CD14-positive monocyte (primary cell): Measurements from ENCODE around the gene LRP1B. TPM values are rescaled to one million over a fixed set of nuclear protein-coding genes. Genes with fewer than 3 reads are reported as not detected.

Experiments used
- DNase-seq, 3 donors: peaks; one replicate each; pipeline ENCODE4 v3.0.0-alpha.2; 2011 to 2022
- H2AFZ ChIP-seq: 2 replicates; pipeline ENCODE4 v1.6.0; 2012; ENCODE audit warnings: mild to moderate bottlenecking, low read depth, low read length, inconsistent platforms; ENCODE audit not compliant: insufficient read depth, poor library complexity, severe bottlenecking
- H3K27ac ChIP-seq, 2 donors: 1 replicate in 1 of 2; 2 replicates in 1 of 2; pipeline ENCODE4 v1.5.1; 2012 to 2013; ENCODE audit warnings: low read length in 2 of 2, control low read depth in 1 of 2, inconsistent platforms in 1 of 2, low read depth in 1 of 2, mild to moderate bottlenecking in 1 of 2
- H3K27me3 ChIP-seq, 2 donors: one replicate each; pipeline versions ENCODE4 v1.6.0 to v1.6.1; 2011 to 2013; ENCODE audit warnings: low read length in 2 of 2; ENCODE audit not compliant: control insufficient read depth in 2 of 2, insufficient read depth in 2 of 2
- H3K36me3 ChIP-seq, 2 donors: replicated peaks in 1 of 2; 1 replicate in 1 of 2; 2 replicates in 1 of 2; pipeline versions ENCODE4 v1.5.1 to v1.6.1; 2012 to 2013; ENCODE audit warnings: low read length in 2 of 2, control low read depth in 1 of 2, inconsistent platforms in 1 of 2, mild to moderate bottlenecking in 1 of 2; ENCODE audit not compliant: insufficient read depth in 2 of 2, control insufficient read depth in 1 of 2
- H3K4me1 ChIP-seq, 2 donors: 1 replicate in 1 of 2; 2 replicates in 1 of 2; pipeline versions ENCODE4 v1.5.1 to v1.6.1; 2012 to 2013; ENCODE audit warnings: low read length in 2 of 2, control low read depth in 1 of 2, inconsistent platforms in 1 of 2, mild to moderate bottlenecking in 1 of 2, moderate library complexity in 1 of 2; ENCODE audit not compliant: insufficient read depth in 2 of 2, control insufficient read depth in 1 of 2
- H3K4me2 ChIP-seq: replicated peaks from 2 replicates; pipeline ENCODE3; 2012; ENCODE audit warnings: low read length, moderate library complexity, mild to moderate bottlenecking; ENCODE audit not compliant: poor library complexity, severe bottlenecking; ENCODE audit errors: extremely low read depth
- H3K4me3 ChIP-seq, 3 experiments: fragments of 200-600 bp in 1 of 3; sonication (generic) in 1 of 3; replicated peaks in 1 of 3; 1 replicate in 2 of 3; 2 replicates in 1 of 3; pipeline ENCODE4 v1.5.1; 2011 to 2013; ENCODE audit warnings: low read length in 3 of 3, mild to moderate bottlenecking in 3 of 3, control low read depth in 2 of 3, low read depth in 2 of 3, inconsistent platforms in 1 of 3, moderate library complexity in 1 of 3
- H3K79me2 ChIP-seq: 2 replicates; pipeline ENCODE4 v1.6.0; 2012; ENCODE audit warnings: mild to moderate bottlenecking, control low read depth, inconsistent platforms, low read length, moderate library complexity; ENCODE audit not compliant: insufficient read depth
- H3K9ac ChIP-seq: 2 replicates; pipeline ENCODE4 v1.6.0; 2017; ENCODE audit warnings: low read length, mild to moderate bottlenecking; ENCODE audit not compliant: insufficient read depth, poor library complexity, severe bottlenecking
- H3K9me3 ChIP-seq, 2 donors: replicated peaks in 1 of 2; 1 replicate in 1 of 2; 2 replicates in 1 of 2; pipeline versions ENCODE4 v1.5.1 to v1.6.1; 2012 to 2013; ENCODE audit warnings: low read length in 2 of 2, control low read depth in 1 of 2; ENCODE audit not compliant: control insufficient read depth in 1 of 2, insufficient read depth in 1 of 2
- H4K20me1 ChIP-seq: 2 replicates; pipeline ENCODE4 v1.6.0; 2012; ENCODE audit warnings: mild to moderate bottlenecking, low read length, control low read depth, moderate library complexity; ENCODE audit not compliant: insufficient read depth
- H3K27ac Mint-ChIP-seq, 7 donors: one replicate each; pipeline ENCODE4 v1.8.0; 2020; ENCODE audit warnings: mild to moderate bottlenecking in 7 of 7, mixed read lengths in 7 of 7, moderate library complexity in 6 of 7, inconsistent platforms in 2 of 7
- H3K27me3 Mint-ChIP-seq, 3 donors: one replicate each; pipeline ENCODE4 v1.8.0; 2021 to 2022; ENCODE audit warnings: low read depth in 3 of 3, mild to moderate bottlenecking in 3 of 3, mixed read lengths in 3 of 3, moderate library complexity in 3 of 3, inconsistent platforms in 1 of 3
- H3K36me3 Mint-ChIP-seq, 2 donors: one replicate each; pipeline ENCODE4 v1.8.0; 2020; ENCODE audit warnings: mixed read lengths in 2 of 2, inconsistent platforms in 1 of 2, mild to moderate bottlenecking in 1 of 2
- H3K4me1 Mint-ChIP-seq: one replicate; pipeline ENCODE4 v1.8.0; 2020; ENCODE audit warnings: mild to moderate bottlenecking, mixed read lengths
- H3K4me3 Mint-ChIP-seq, 2 donors: one replicate each; pipeline ENCODE4 v1.8.0; 2020; ENCODE audit warnings: mild to moderate bottlenecking in 2 of 2, mixed read lengths in 2 of 2, moderate library complexity in 1 of 2
- H3K9me3 Mint-ChIP-seq, 7 donors: one replicate each; pipeline ENCODE4 v1.8.0; 2020 to 2022; ENCODE audit warnings: mixed read lengths in 7 of 7, mild to moderate bottlenecking in 6 of 7, moderate library complexity in 6 of 7, inconsistent platforms in 2 of 7
- WGBS: methylation state at CpG from one replicate; pipeline ENCODE4 v1.1.5; 2013; ENCODE audit warnings: missing lambda C conversion rate; ENCODE audit not compliant: insufficient coverage; 5-methylcytosine and 5-hydroxymethylcytosine counted together
- intact Hi-C, 2 donors: fragments of 100-400 bp; cut with micrococcal nuclease; formaldehyde crosslinking; loops; one replicate each; pipeline versions ENCODE4 v1.15.0 to v1.15.1; 2023
- polyA plus RNA-seq, 3 donors: library from polyadenylated mRNA; depleted of rRNA in 1 of 3; unstranded in 2 of 3; stranded (reverse) in 1 of 3; fragments of 300-500 nt in 2 of 3; fragments of >200 nt in 1 of 3; fragmentation: Illumina TruSeq in 2 of 3; gene quantifications; 1 replicate in 2 of 3; 2 replicates in 1 of 3; pipeline ENCODE4 v1.2.3, GENCODE V29; 2012 to 2021
- TF ChIP-seq, protein P1 (sequence below): fragments of 200-600 bp; IDR thresholded peaks from one replicate; pipeline ENCODE4 v1.8.0; 2022; ENCODE audit warnings: antibody characterized with exemption, mild to moderate bottlenecking

The LRP1B gene
- polyA plus RNA-seq, 3 donors: not detected

DNA sequence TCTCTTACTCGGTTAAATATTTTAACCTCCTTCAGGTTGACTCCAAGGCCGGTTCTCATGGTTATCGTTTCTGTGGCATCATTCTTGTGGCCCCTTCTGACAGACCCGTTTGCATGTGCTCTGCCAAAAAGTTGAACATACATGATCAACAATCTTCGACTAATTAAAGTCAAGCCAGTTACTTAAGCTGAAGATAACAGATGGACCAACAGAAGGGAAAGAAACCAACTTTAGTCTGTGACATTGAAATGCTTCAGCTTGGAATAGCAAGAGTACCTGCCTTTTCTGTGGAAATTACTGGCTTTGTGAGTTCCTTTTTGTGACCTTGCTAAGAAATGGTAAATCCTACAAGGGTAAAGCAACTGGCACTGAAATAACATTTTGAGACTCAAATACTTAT, 1429.1 kb downstream of the LRP1B start:
- H3K9ac ChIP-seq: no peak overlapping the region
- H2AFZ ChIP-seq: no peak overlapping the region
- no peak for DNase-seq
- Mint-ChIP-seq H3K9me3 (no peaks in the 10 kb centered on the region), H3K4me1 (no peaks in the 10 kb centered on the region), H3K36me3 (no peaks in the 10 kb centered on the region), H3K27me3 (no peaks in the 10 kb centered on the region), H3K27ac (no peak overlapping the region), H3K4me3 (no peak overlapping the region)
- H3K27me3 ChIP-seq: no peaks in the 10 kb centered on the region
- H3K9me3 ChIP-seq: no peaks in the 10 kb centered on the region
- H3K4me1 ChIP-seq: no peaks in the 10 kb centered on the region
- no peak overlapping the region for H3K4me3 ChIP-seq
- WGBS: 100% methylated on average over 1 of the region's 5 CpGs
- H3K36me3 ChIP-seq: no peaks in the 10 kb centered on the region
- H4K20me1 ChIP-seq: no peaks in the 10 kb centered on the region
- H3K79me2 ChIP-seq: no peaks in the 10 kb centered on the region
- H3K4me2 ChIP-seq: no peak overlapping the region
- intact Hi-C loops: no loop called here
- TF ChIP-seq, protein P1, sequence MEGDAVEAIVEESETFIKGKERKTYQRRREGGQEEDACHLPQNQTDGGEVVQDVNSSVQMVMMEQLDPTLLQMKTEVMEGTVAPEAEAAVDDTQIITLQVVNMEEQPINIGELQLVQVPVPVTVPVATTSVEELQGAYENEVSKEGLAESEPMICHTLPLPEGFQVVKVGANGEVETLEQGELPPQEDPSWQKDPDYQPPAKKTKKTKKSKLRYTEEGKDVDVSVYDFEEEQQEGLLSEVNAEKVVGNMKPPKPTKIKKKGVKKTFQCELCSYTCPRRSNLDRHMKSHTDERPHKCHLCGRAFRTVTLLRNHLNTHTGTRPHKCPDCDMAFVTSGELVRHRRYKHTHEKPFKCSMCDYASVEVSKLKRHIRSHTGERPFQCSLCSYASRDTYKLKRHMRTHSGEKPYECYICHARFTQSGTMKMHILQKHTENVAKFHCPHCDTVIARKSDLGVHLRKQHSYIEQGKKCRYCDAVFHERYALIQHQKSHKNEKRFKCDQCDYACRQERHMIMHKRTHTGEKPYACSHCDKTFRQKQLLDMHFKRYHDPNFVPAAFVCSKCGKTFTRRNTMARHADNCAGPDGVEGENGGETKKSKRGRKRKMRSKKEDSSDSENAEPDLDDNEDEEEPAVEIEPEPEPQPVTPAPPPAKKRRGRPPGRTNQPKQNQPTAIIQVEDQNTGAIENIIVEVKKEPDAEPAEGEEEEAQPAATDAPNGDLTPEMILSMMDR: no peak
- H3K27ac ChIP-seq: no peak overlapping the region

DNA sequence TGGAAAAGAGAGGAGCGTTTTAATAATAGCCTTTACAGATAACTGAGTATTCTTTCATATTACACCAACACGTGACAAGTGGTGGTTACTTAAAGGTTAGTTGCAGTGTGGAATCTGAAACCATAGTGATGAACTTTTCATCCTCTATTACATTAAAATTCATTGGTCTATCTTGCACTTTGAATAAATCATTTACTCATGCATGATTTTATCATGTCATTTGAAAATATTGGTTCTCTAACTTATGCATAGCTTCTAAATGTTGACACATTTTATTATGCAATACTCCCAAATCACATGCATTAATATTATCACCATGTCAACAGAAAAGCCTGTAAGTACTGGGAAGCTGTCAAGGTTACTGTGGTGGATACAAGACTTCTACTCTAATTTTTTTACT, 1432.2 kb downstream of the LRP1B start:
- no peak overlapping the region for H3K4me3 Mint-ChIP-seq
- Histone ChIP-seq H3K9me3 (no peaks in the 10 kb centered on the region), H4K20me1 (no peaks in the 10 kb centered on the region), H3K9ac (no peak overlapping the region), H3K4me2 (no peak overlapping the region), H3K27me3 (no peaks in the 10 kb centered on the region), H3K79me2 (no peaks in the 10 kb centered on the region), H3K4me1 (no peaks in the 10 kb centered on the region), H3K4me3 (no peak overlapping the region), H3K27ac (no peak overlapping the region), H3K36me3 (no peaks in the 10 kb centered on the region), H2AFZ (no peak overlapping the region)
- intact Hi-C loops: no loop called here
- no CpG with 5 or more reads among the region's 2 CpGs for WGBS
- TF ChIP-seq, protein P1: no peak
- no peaks in the 10 kb centered on the region for H3K36me3 Mint-ChIP-seq
- no peaks in the 10 kb centered on the region for H3K9me3 Mint-ChIP-seq
- H3K4me1 Mint-ChIP-seq: no peaks in the 10 kb centered on the region
- H3K27me3 Mint-ChIP-seq: no peaks in the 10 kb centered on the region
- no peak for DNase-seq
- H3K27ac Mint-ChIP-seq: no peak overlapping the region
